Heart right ventricle (tissue), 16 donors: ENCODE measurements around the gene TFPT. TPM values are rescaled to one million over a fixed set of nuclear protein-coding genes. Genes with fewer than 3 reads are reported as not detected.

Source experiments
- ATAC-seq, 8 donors: fragments of 200-7000 bp; cut with Tn5 transposase; one replicate each; pipeline ENCODE4 v1.9.1; 2020; ENCODE audit warnings: mild to moderate bottlenecking in 8 of 8, moderate library complexity in 8 of 8, moderate number of reproducible peaks in 1 of 8
- DNase-seq, 2 donors: peaks; one replicate each; pipeline ENCODE4 v3.0.0-alpha.2; 2020
- H3K27ac ChIP-seq, 10 donors: fragments of 200-600 bp; sonication (generic) in 2 of 10; one replicate each; pipeline versions ENCODE4 v1.5.0 to v1.8.0; 2020 to 2022; ENCODE audit warnings: mild to moderate bottlenecking in 3 of 10
- H3K27me3 ChIP-seq, 7 donors: fragments of 200-600 bp; one replicate each; pipeline ENCODE4 v1.8.0; 2021 to 2022; ENCODE audit warnings: mild to moderate bottlenecking in 2 of 7
- H3K36me3 ChIP-seq, 9 donors: fragments of 200-600 bp; sonication (generic) in 1 of 9; one replicate each; pipeline versions ENCODE4 v1.5.0 to v1.8.0; 2020 to 2022; ENCODE audit warnings: mild to moderate bottlenecking in 2 of 9
- H3K4me1 ChIP-seq, 9 donors: fragments of 200-600 bp; sonication (generic) in 1 of 9; one replicate each; pipeline versions ENCODE4 v1.5.0 to v1.8.0; 2020 to 2022; ENCODE audit warnings: mild to moderate bottlenecking in 4 of 9
- H3K4me3 ChIP-seq, 10 donors: fragments of 200-600 bp; sonication (generic) in 2 of 10; one replicate each; pipeline versions ENCODE4 v1.5.0 to v1.8.0; 2020 to 2022; ENCODE audit warnings: mild to moderate bottlenecking in 7 of 10, moderate library complexity in 2 of 10
- H3K9me3 ChIP-seq, 11 donors: fragments of 200-600 bp in 10 of 11; sonication (generic) in 2 of 11; one replicate each; pipeline versions ENCODE4 v1.5.0 to v1.8.0; 2013 to 2022; ENCODE audit warnings: mild to moderate bottlenecking in 2 of 11, control low read depth in 1 of 11, moderate library complexity in 1 of 11
- CTCF ChIP-seq, 9 donors: fragments of 200-600 bp; sonication (generic) in 2 of 9; IDR thresholded peaks; one replicate each; pipeline versions ENCODE4 v1.5.0 to v1.8.0; 2021 to 2022; ENCODE audit warnings: antibody characterized with exemption in 9 of 9, mild to moderate bottlenecking in 5 of 9, moderate library complexity in 1 of 9
- WGBS, 2 donors: extraction: QIAGEN DNeasy Blood & Tissue Kit; methylation state at CpG; one replicate each; pipeline ENCODE4 v1.1.7; 2013; ENCODE audit warnings: inconsistent platforms in 1 of 2; 5-methylcytosine and 5-hydroxymethylcytosine counted together
- intact Hi-C, 10 donors: fragments of 100-400 bp; cut with DNase I; formaldehyde crosslinking; loops; one replicate each; pipeline versions ENCODE4 v1.11.1 to v1.14.2; 2022
- polyA plus RNA-seq, 2 donors: library from polyadenylated mRNA; stranded (reverse); fragments of 200-250 nt; gene quantifications; one replicate each; pipeline ENCODE4 v1.2.3, GENCODE V29; 2013
- total RNA-seq, 10 donors: library from RNA; stranded (reverse); fragmentation: NEBNext Ultra II Directional in 3 of 10; extraction: Animal tissue kit (Norgen Biotek cat#: 25700) in 3 of 10; gene quantifications; one replicate each; pipeline versions ENCODE4 v1.2.1 to v1.2.4, GENCODE V29; 2021 to 2023
- donor health status: Arrhythmogenic right ventricular cardiomyopathy.
- donor health status: ischemic (EF 13 %, LVEDD 7.1; RV severe dilation, severe dysfunction).
- donor health status: healthy with polysubstance abuse.
- donor health status: DM: no; HTN: yes; CAD: no.
- donor health status: DM: no; HTN: no; CAD: no.
- donor health status: ischemic (EF 25% LVEDD 6.9; RV normal size, moderate dysfunction).
- donor health status: ischemic (EF 25% LVEDD 5.7; RV mildly dilated, moderate dysfunction).
- donor health status: healthy.
- donor health status: DM: yes; HTN: yes; CAD: no.
- donor health status: Ischemic cardiomyopathy.
- donor health status: ischemic (EF 35%, LVEDD 5.7; RV mildly dilated, moderate dysfunction).
- donor health status: nonischemic (EF 11% LVEDD 7.7; RV severe dilation, severe dysfunction).
- donor health status: DM: yes; HTN: yes; CAD: no.
- donor health status: PGD.
- donor health status: ischemic (EF 29% LVEDD 5.4; RV normal size, mild dysfunction).
- donor health status: nonischemic (EF 23%, LVEDD 6.1; RV moderate dilation, normal function).

TFPT gene
- total and polyA plus RNA-seq, 12 donors: 11.0 to 33.8 (median 13.2) TPM

DNA sequence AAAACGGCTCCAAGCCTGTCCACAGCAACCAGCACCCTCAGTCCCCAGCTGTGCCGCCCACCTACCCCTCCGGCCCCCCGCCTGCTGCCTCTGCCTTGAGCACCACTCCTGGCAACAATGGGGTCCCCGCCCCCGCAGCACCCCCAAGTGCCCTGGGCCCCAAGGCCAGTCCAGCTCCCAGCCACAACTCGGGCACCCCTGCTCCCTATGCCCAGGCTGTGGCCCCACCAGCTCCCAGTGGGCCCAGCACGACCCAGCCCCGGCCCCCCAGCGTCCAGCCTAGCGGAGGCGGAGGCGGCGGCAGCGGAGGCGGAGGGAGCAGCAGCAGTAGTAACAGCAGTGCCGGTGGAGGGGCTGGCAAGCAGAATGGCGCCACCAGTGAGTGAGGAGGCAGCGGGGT, 32.7 kb upstream of the TFPT start:
- Histone ChIP-seq H3K4me3 (no peak overlapping the region), H3K36me3 (peaks cover 9 to 100% (median 93%) of the 10 kb centered on the region in 9 donors), H3K27ac (peak overlapping the region in 7 of 10 donors; percentile 5 to 63 (median 40)), H3K4me1 (peaks cover 0 to 23% (median 11%) of the 10 kb centered on the region in 9 donors), H3K27me3 (no peaks in the 10 kb centered on the region), H3K9me3 (no peaks in the 10 kb centered on the region)
- 67 to 73% methylated on average over 19 of the region's 19 CpGs for WGBS, 2 donors
- intact Hi-C loops: no loop called here
- no peak for TF ChIP-seq CTCF (IDR thresholded peaks at IDR 0.05)
- peak in 4 of 8 donors; percentile 5 to 27 (median 7) for ATAC-seq
- no peak for DNase-seq

DNA sequence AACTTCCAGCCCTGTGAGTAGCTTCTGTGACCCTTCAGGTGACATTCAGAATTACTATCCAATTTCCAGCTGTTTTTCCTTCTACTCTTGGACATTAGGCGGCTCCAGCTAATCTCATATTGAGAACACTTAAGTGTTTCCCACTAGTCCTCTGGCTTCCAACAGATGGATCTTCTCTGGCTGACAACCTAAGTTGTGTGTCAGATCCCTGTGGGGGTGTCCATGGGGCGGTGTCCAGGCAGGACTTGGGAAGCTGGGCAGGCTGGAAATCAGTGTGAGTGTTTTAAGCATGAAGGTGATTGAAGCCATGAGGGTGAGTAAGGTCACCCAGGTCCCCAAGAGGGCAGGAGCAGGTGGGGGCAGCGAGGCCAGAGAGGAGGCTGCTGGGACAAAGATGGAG, 32.2 kb upstream of the TFPT start:
- DNase-seq: peak; percentile 47 to 80
- ATAC-seq: peak; percentile 10 to 82 (median 67)
- H3K27ac ChIP-seq: peak overlapping the region in 7 of 10 donors; percentile 5 to 63 (median 40)
- peaks cover 0 to 23% (median 7%) of the 10 kb centered on the region in 9 donors for H3K4me1 ChIP-seq
- H3K27me3 ChIP-seq: no peaks in the 10 kb centered on the region
- peaks cover 9 to 100% (median 93%) of the 10 kb centered on the region in 9 donors for H3K36me3 ChIP-seq
- no peak overlapping the region for H3K4me3 ChIP-seq
- H3K9me3 ChIP-seq: no peaks in the 10 kb centered on the region
- 70 to 73% methylated on average over 3 of the region's 3 CpGs for WGBS, 2 donors
- intact Hi-C loops: no loop called here
- TF ChIP-seq CTCF (IDR thresholded peaks at IDR 0.05): peak in 1 of 9 donors; percentile 8

DNA sequence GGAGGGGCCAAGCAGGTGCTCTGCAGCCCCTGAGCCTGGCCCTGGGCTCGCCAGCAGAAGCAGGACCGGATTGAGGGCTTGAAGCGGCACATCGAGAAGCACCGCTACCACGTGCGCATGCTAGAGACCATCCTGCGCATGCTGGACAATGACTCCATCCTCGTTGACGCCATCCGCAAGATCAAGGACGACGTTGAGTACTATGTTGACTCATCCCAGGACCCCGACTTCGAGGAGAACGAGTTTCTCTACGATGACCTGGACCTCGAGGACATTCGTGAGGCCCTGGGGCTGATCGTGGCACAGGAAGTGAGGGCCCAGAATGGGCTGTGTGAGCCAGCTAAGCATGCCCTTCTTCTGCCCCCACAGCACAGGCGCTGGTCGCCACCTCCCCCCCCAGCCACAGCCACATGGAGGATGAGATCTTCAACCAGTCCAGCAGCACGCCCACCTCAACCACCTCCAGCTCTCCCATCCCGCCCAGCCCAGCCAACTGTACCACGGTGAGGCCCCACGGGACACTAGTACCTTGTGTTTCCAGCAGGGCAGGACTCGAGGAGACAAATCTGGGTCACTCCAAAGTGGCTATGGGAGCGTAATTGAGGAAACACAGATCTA, 30.2 kb upstream of the TFPT start:
- H3K27ac ChIP-seq: no peak overlapping the region
- no peak overlapping the region for H3K4me3 ChIP-seq
- DNase-seq (no peak), ATAC-seq (no peak)
- no peak for TF ChIP-seq CTCF (IDR thresholded peaks at IDR 0.05)
- peaks cover 0 to 32% (median 13%) of the 10 kb centered on the region in 9 donors for H3K4me1 ChIP-seq
- peaks cover 9 to 98% (median 76%) of the 10 kb centered on the region in 9 donors for H3K36me3 ChIP-seq
- 87 to 91% methylated on average over 28 of the region's 28 CpGs for WGBS, 2 donors
- H3K27me3 ChIP-seq: no peaks in the 10 kb centered on the region
- H3K9me3 ChIP-seq: no peaks in the 10 kb centered on the region
- intact Hi-C loops: no loop called here

- no peak for TF ChIP-seq CTCF (IDR thresholded peaks at IDR 0.05)
- WGBS, 2 donors: 81 to 84% methylated on average over 7 of the region's 7 CpGs
- no peaks in the 10 kb centered on the region for H3K9me3 ChIP-seq
- ATAC-seq: no peak
- DNase-seq: no peak
- H3K36me3 ChIP-seq: peaks cover 9 to 72% (median 49%) of the 10 kb centered on the region in 9 donors
- H3K27ac ChIP-seq: no peak overlapping the region
- H3K27me3 ChIP-seq: no peaks in the 10 kb centered on the region
- peaks cover 12 to 47% (median 34%) of the 10 kb centered on the region in 9 donors for H3K4me1 ChIP-seq
- no peak overlapping the region for H3K4me3 ChIP-seq
- intact Hi-C loops: no loop called here
These were observed 26.8 kb upstream of the TFPT start for GRCh38 chr19:54142166-54142780.
